ENCODE results near the gene CTSF. TPM values are rescaled to one million over a fixed set of nuclear protein-coding genes. Genes with fewer than 3 reads are reported as not detected.

Gene CTSF
- polyA plus RNA-seq, 3 donors = 1.5 to 3.5 (median 2.3) TPM

DNA sequence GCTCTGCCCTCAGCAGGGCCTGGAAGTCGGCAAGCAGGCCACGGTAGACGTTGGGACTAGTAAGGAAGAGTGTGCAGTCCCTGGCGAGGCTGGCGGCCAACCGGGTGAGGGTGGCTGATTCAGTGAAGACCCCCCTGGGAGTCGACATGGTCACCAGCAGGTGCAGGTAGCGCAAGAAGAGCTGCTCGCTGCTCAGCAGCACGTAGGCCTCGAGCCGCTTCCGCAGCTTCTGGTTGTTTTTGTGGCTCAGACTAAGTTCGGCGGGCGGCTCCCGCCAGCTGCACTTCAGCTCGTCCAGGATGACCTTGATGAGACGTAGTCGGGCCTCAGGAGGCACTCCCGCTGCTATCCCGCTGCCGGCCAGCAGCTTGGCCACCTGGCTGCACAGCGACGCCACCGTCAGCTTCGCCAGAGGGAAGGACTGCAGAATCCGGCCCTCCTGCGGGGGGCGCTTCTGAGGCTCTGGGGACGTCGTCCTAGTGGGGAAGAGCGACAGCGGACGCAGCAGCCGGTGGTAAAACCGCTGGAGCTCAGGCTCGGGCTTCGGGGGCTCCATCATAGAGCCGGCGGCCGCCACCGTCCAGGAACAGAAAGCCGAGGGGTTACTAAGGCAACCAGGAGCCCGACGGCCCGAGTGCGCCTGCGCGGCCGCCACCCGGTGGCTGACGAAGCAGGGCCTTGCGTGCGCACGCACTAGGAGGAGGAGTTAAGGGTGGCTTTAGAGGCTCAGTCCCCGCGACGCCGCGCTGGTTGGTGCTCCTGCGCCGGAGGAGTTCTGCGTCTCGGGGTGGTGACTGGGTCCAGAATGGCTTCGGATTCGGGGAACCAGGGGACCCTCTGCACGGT lies 24.3 kb upstream of the CTSF start, which contains the start of the genes CCDC87 and CCS:
CCDC87 (minus strand) TSS at position 607 of the 846 bp plus-strand sequence; CDS start at position 559, 48 bp downstream.
CCS (plus strand) TSS at position 729 of the 846 bp plus-strand sequence; CDS start at position 806, 77 bp downstream.
- Mint-ChIP-seq H3K27me3 (ENCODE audit: low read depth in 3 of 3) (peaks cover 0 to 1% (median 0%) of the 10 kb centered on the region in 3 donors), H3K36me3 (peaks cover 4 to 13% of the 10 kb centered on the region in 2 donors), H3K9me3 (no peaks in the 10 kb centered on the region), H3K27ac (peak within 1 kb of the TSS; percentile 95 to 99 (median 98)), H3K4me3 (peak within 1 kb of the TSS; percentile 97 to 100), H3K4me1 (peaks cover 26% of the 10 kb centered on the region)
- peak within 1 kb of the TSS; percentile 96 for H2AFZ ChIP-seq (ENCODE audit: insufficient read depth, low read depth, low read length, poor library complexity, severe bottlenecking)
- TF ChIP-seq CTCF (IDR thresholded peaks at IDR 0.05) = peak; percentile 84
- H3K9ac ChIP-seq (ENCODE audit: insufficient read depth, low read length, poor library complexity, severe bottlenecking) = peak within 1 kb of the TSS; percentile 76
- no peaks in the 10 kb centered on the region for H3K36me3 ChIP-seq (replicated peaks in 1 of 2; ENCODE audit: control insufficient read depth in 1 of 2, insufficient read depth in 2 of 2, low read length in 2 of 2)
- no peaks in the 10 kb centered on the region for H3K9me3 ChIP-seq (replicated peaks in 1 of 2; ENCODE audit: control insufficient read depth in 1 of 2, insufficient read depth in 1 of 2, low read length in 2 of 2)
- H3K27ac ChIP-seq (ENCODE audit: low read depth in 1 of 2, low read length in 2 of 2) = peak within 1 kb of the TSS; percentile 63 to 84
- DNase-seq = peak; percentile 96 to 98 (median 96)
- H3K4me2 ChIP-seq (replicated peaks; ENCODE audit: extremely low read depth, low read length, poor library complexity, severe bottlenecking) = peak within 1 kb of the TSS; percentile 88
- peak within 1 kb of the TSS; percentile 64 to 84 (median 81) for H3K4me3 ChIP-seq (replicated peaks in 1 of 3; ENCODE audit: low read depth in 2 of 3, low read length in 3 of 3)
- H3K4me1 ChIP-seq (ENCODE audit: control insufficient read depth in 1 of 2, insufficient read depth in 2 of 2, low read length in 2 of 2) = peaks cover 14 to 35% of the 10 kb centered on the region in 2 donors
- no peaks in the 10 kb centered on the region for H4K20me1 ChIP-seq (ENCODE audit: insufficient read depth, low read length)
- WGBS (ENCODE audit: insufficient coverage) = 19% methylated on average over 68 of the region's 68 CpGs
- no peaks in the 10 kb centered on the region for H3K27me3 ChIP-seq (ENCODE audit: control insufficient read depth in 2 of 2, insufficient read depth in 2 of 2, low read length in 2 of 2)
- intact Hi-C loops (cut with micrococcal nuclease) = loop anchor here (2.0 to 5.0 kb wide), 2 partner anchors 24 to 85 kb away; partner anchors contain the start of genes RBM14 (in 2 of the 2) and RBM4B (in 1 of the 2)
- H3K79me2 ChIP-seq (ENCODE audit: insufficient read depth, low read length) = peaks cover 13% of the 10 kb centered on the region

GRCh38 chr11:66591175-66591574 lies 22.8 kb upstream of the CTSF start:
- H3K9me3 ChIP-seq (replicated peaks in 1 of 2; ENCODE audit: control insufficient read depth in 1 of 2, insufficient read depth in 1 of 2, low read length in 2 of 2) = no peaks in the 10 kb centered on the region
- no peaks in the 10 kb centered on the region for H3K27me3 ChIP-seq (ENCODE audit: control insufficient read depth in 2 of 2, insufficient read depth in 2 of 2, low read length in 2 of 2)
- DNase-seq = no peak
- H3K27ac ChIP-seq (ENCODE audit: low read depth in 1 of 2, low read length in 2 of 2) = no peak overlapping the region
- H4K20me1 ChIP-seq (ENCODE audit: insufficient read depth, low read length) = no peaks in the 10 kb centered on the region
- no peak overlapping the region for H3K4me3 ChIP-seq (replicated peaks in 1 of 3; ENCODE audit: low read depth in 2 of 3, low read length in 3 of 3)
- peaks cover 26% of the 10 kb centered on the region for H3K4me1 Mint-ChIP-seq
- H3K4me2 ChIP-seq (replicated peaks; ENCODE audit: extremely low read depth, low read length, poor library complexity, severe bottlenecking) = no peak overlapping the region
- peaks cover 0 to 9% (median 0%) of the 10 kb centered on the region in 7 donors for H3K9me3 Mint-ChIP-seq
- no peak overlapping the region for H2AFZ ChIP-seq (ENCODE audit: insufficient read depth, low read depth, low read length, poor library complexity, severe bottlenecking)
- H3K36me3 Mint-ChIP-seq = peaks cover 0 to 9% of the 10 kb centered on the region in 2 donors
- no peak overlapping the region for H3K4me3 Mint-ChIP-seq
- WGBS (ENCODE audit: insufficient coverage) = 100% methylated on average over 1 of the region's 2 CpGs
- H3K27me3 Mint-ChIP-seq (ENCODE audit: low read depth in 3 of 3) = peaks cover 0 to 7% (median 0%) of the 10 kb centered on the region in 3 donors
- H3K4me1 ChIP-seq (ENCODE audit: control insufficient read depth in 1 of 2, insufficient read depth in 2 of 2, low read length in 2 of 2) = peaks cover 14 to 35% of the 10 kb centered on the region in 2 donors
- no peak overlapping the region for H3K9ac ChIP-seq (ENCODE audit: insufficient read depth, low read length, poor library complexity, severe bottlenecking)
- H3K79me2 ChIP-seq (ENCODE audit: insufficient read depth, low read length) = peaks cover 13% of the 10 kb centered on the region
- no peak for TF ChIP-seq CTCF (IDR thresholded peaks at IDR 0.05)
- intact Hi-C loops (cut with micrococcal nuclease) = loop anchor here in 1 of 2 donors (5.0 kb wide), 1 partner anchor 86 kb away; the partner anchor contains the start of gene RBM4B
- H3K27ac Mint-ChIP-seq = peak overlapping the region in 1 of 7 donors; percentile 11
- H3K36me3 ChIP-seq (replicated peaks in 1 of 2; ENCODE audit: control insufficient read depth in 1 of 2, insufficient read depth in 2 of 2, low read length in 2 of 2) = no peaks in the 10 kb centered on the region
